ENCODE data around the gene TIGD3.
A peak's percentile ranks its signal among the peaks of the same experiment; 100 is the strongest.

TIGD3 gene

GRCh38 chr11:65354265-65355012 lies at the start of gene TIGD3:
Gene TIGD3 (plus strand): TSS chr11:65354751. CDS start chr11:65355809, 1,058 bp downstream.
- peak; percentile 76 for DNase-seq (ENCODE audit: low read depth)

DNA sequence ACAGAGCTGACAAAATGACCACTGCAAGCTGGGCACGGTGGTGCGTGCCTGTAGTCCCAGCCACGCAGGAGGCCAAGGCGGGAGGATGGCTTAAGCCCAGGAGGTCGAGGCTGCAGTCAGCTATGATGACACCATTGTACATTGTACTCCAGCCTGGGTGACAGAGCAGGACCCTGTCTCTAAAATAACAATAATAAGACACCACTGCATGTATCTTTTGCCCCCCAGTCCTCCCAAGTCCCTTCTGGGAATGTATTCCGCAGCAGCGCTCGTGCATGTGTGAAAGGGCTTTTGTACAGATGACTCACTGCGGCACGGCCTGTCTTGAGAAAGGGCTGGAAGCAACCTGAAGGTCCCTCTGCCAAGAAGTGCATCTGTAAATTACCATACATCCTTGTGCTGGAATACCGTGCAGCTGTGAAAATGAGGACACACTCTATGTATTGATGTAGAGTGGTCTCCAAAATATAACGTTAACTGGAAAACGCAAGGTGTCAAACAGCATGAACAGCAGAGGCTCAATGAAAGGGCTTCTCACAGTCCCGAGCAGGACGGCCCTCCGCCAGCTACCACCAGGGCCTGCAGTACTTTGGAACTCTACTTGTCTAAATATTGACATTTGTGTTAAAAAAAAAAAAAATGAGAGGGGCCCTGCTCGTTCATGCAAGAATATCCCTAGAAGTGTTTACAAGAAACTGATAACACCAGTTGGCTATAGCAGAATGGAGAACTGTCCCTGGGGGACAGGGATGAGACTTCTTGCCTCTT lies 48.9 kb upstream of the TIGD3 start:
- DNase-seq (ENCODE audit: low read depth): no peak

- DNase-seq (ENCODE audit: low read depth): no peak
These were observed 47.0 kb upstream of the TIGD3 start for GRCh38 chr11:65307298-65308229.

GRCh38 chr11:65308281-65308891 lies 46.2 kb upstream of the TIGD3 start:
- no peak for DNase-seq (ENCODE audit: low read depth)

GRCh38 chr11:65309006-65309405 lies 45.5 kb upstream of the TIGD3 start:
- DNase-seq (ENCODE audit: low read depth): no peak

GRCh38 chr11:65310215-65310614 lies 44.3 kb upstream of the TIGD3 start:
- no peak for DNase-seq (ENCODE audit: low read depth)

GRCh38 chr11:65310736-65311135 lies 43.8 kb upstream of the TIGD3 start:
- no peak for DNase-seq (ENCODE audit: low read depth)

- no peak for DNase-seq (ENCODE audit: low read depth)
These were observed 43.3 kb upstream of the TIGD3 start for GRCh38 chr11:65311170-65311678.

- DNase-seq (ENCODE audit: low read depth): no peak
These were observed 39.9 kb upstream of the TIGD3 start, which contains the start of gene CDC42EP2 for GRCh38 chr11:65314501-65315203. Gene CDC42EP2 (plus strand): TSS chr11:65314866. CDS start chr11:65320899, 6,033 bp downstream.

GRCh38 chr11:65315204-65315865 lies 39.2 kb upstream of the TIGD3 start:
- no peak for DNase-seq (ENCODE audit: low read depth)

GRCh38 chr11:65315866-65316226 lies 38.7 kb upstream of the TIGD3 start:
- no peak for DNase-seq (ENCODE audit: low read depth)

- DNase-seq (ENCODE audit: low read depth): peak; percentile 90
These were observed 38.1 kb upstream of the TIGD3 start for GRCh38 chr11:65316227-65317024.

GRCh38 chr11:65317025-65317786 lies 37.3 kb upstream of the TIGD3 start:
- DNase-seq (ENCODE audit: low read depth): peak; percentile 80

DNA sequence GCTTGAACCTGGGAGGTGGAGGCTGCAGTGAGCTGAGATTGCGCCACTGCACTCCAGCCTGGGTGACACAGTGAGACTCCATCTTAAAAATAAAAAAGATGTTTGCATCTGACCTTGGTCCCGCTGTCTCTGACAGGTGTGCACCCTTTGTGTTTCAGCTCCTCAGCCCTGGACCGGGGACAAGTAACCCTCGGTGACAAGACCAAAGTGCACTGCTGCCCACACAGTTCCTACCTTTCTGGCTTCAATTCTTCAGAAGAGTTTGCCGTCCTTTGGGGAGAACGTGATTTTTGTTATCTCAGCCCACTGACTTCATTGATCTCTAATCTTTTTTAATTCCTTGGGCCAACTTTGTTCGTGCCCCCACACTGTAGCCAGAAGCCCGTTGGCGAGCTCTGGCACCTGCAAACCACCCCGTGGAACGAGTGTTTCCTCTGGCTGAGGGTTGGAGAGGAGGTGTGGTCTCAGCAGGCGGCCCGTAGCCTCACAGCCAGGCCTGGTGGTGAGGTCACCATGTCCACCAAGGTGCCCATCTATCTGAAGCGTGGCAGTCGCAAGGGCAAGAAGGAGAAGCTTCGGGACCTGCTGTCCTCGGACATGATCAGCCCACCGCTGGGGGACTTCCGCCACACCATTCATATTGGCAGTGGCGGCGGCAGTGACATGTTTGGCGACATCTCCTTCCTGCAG lies 34.0 kb upstream of the TIGD3 start:
- DNase-seq (ENCODE audit: low read depth): no peak

- no peak for DNase-seq (ENCODE audit: low read depth)
These were observed 33.5 kb upstream of the TIGD3 start for GRCh38 chr11:65321076-65321475.

DNA sequence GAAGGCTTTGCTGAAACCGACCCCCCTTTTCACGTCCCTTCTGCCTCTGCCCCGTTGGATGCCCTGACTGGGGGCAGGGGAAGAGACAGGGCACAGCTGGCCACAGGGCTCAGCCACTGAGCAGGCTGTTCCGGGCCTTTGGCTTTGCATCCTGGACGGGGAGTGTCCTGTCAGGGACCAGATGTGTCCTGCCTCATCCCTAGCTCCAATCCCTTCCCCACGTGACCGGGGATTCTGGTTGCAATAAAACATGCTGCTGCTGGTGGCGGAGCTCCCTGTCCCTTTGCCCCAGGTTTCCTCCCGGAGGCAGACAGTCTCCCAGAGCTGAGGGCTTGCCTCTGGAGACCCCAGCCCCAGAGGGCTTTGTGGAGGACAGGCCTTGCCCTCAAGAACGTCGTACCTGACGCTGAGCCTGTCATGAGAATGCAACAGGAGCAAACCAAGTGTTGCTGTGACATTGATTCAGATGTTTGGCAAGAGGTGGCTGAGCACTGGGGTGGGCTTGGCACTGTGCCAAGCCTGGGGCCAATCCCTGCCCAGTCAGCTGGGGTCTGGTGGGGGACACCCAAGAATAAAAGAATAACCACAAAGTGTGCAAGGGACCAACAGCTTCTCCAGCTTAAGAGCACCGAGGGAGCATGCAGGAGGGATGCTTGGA lies 32.6 kb upstream of the TIGD3 start:
- DNase-seq (ENCODE audit: low read depth): no peak

GRCh38 chr11:65323813-65324212 lies 30.7 kb upstream of the TIGD3 start:
- no peak for DNase-seq (ENCODE audit: low read depth)

DNA sequence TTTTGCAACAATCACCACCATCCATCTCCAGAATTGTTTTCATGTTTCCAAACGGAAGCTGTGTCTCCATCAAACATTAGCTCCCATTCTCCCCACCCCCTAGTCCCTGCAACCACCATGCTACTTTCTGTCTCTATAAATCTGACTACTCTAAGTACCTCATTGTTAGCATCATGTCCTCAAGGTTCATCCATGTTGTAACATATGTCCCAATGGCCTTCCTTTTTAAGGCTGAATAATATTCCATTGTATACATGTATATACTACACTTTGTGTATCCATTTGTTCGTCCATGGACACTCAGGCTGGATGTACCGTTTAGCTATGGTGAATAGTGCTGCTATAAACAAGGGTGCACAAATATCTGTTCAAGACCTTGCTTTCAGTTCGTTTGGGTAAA lies 29.1 kb upstream of the TIGD3 start:
- no peak for DNase-seq (ENCODE audit: low read depth)

All from HS-5 (cell line).